ENCODE data around the gene PROM1. TPM values are rescaled to one million over a fixed set of nuclear protein-coding genes. Genes with fewer than 3 reads are reported as not detected.

Gene PROM1
- total and polyA plus RNA-seq, 9 of the 15 experiments (the other 6 are each of a cell fraction or from before 2014, with no cell fraction given), result 0.05 TPM; not detected in 8

DNA sequence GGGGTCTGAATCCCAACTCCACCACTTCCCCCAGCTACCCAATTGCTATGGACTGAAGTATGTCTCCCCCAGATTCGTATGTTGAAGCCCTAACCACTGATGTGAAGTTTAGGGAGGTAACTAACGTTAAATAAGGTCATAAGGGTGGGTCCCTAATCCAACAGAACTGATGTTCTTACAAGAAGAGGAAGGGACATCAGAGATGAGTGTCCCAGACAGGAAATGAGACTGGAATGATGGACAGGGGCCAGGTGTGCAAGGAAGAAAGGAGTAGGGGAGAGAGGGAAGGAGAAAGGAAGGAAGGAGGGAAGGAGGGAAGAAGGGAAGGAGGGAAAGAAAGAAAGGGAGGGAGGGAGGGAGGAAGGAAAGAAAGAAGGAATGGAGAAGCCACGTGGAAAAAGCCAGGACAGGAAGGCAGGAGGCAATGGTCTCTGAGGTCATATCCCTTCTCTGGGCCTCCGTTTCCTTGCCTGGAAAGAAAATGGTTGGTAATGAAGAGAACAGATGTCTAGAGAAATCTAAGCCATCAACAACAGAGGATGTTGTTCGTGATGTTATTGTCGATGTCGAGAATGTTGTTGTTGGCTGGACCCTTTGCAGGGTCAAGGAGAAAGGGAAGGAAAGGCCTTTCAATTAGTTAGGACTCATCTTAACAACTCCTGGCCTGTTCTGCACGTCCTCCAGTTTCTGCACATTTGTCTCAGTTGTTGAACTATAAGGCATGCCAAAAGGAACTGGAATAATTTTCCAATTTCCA is 61.8 kb downstream of the PROM1 start (continued):
- TF ChIP-seq, protein P1, sequence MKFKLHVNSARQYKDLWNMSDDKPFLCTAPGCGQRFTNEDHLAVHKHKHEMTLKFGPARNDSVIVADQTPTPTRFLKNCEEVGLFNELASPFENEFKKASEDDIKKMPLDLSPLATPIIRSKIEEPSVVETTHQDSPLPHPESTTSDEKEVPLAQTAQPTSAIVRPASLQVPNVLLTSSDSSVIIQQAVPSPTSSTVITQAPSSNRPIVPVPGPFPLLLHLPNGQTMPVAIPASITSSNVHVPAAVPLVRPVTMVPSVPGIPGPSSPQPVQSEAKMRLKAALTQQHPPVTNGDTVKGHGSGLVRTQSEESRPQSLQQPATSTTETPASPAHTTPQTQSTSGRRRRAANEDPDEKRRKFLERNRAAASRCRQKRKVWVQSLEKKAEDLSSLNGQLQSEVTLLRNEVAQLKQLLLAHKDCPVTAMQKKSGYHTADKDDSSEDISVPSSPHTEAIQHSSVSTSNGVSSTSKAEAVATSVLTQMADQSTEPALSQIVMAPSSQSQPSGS (CRISPR knock-in tag; IDR thresholded peaks at IDR 0.05), result no peak
- no peak for TF ChIP-seq KDM4B (IDR thresholded peaks at IDR 0.05; ENCODE audit: borderline replicate concordance in 2 of 2, low read depth in 1 of 2)
- TF ChIP-seq SAFB2 (IDR thresholded peaks at IDR 0.05; ENCODE audit: borderline replicate concordance, low read depth, low read length, severe bottlenecking), result no peak

- no peaks in the 10 kb centered on the region; the same call in 1 of the 2 replicates for H4K20me1 ChIP-seq (replicated peaks; ENCODE audit: control insufficient read depth, insufficient read depth, low read length)
- ChIA-PET POLR2A (interaction anchor here (0.6 kb wide), 1 partner anchor 10 kb away, joined by 3 read pairs; no protein-coding TSS in a partner anchor), CTCF (ENCODE audit: low intra/inter-chr PET ratio) (no interaction called here)
- H3K4me1 ChIP-seq (replicated peaks in 1 of 2; ENCODE audit: control insufficient read depth in 2 of 2, insufficient read depth in 2 of 2, low read length in 2 of 2), result no peaks in the 10 kb centered on the region
- H3K79me2 ChIP-seq (ENCODE audit: control insufficient read depth, insufficient read depth, low read length), result no peaks in the 10 kb centered on the region
- no peak overlapping the region for H3K9ac ChIP-seq (ENCODE audit: insufficient read depth in 1 of 2, low read depth in 2 of 2, low read length in 2 of 2)
- peaks cover 5 to 22% of the 10 kb centered on the region in 2 experiments; a peak in 4 of 5 replicates for H3K27me3 ChIP-seq (ENCODE audit: control insufficient read depth in 2 of 2, insufficient read depth in 2 of 2, low read length in 2 of 2)
- H3K36me3 ChIP-seq (ENCODE audit: control insufficient read depth, insufficient read depth, low read length), result no peaks in the 10 kb centered on the region
- in situ Hi-C loops (cut with MboI) (no loop called here), intact Hi-C loops (cut with micrococcal nuclease) (loop anchor here (10.0 kb wide), 1 partner anchor 565 kb away; no protein-coding TSS in a partner anchor)
- WGBS (ENCODE audit: insufficient coverage, low coverage, missing lambda C conversion rate), result 0% methylated on average over 3 of the region's 3 CpGs
- no peak overlapping the region for H2AFZ ChIP-seq (ENCODE audit: low read depth, low read length)
- BruUV-seq (replicated peaks), result no TSS peak
- no peak for ATAC-seq
- no peak overlapping the region for H3K4me2 ChIP-seq (ENCODE audit: insufficient read depth, low read length)
- H3K4me3 ChIP-seq, result no peak overlapping the region
- H3K27ac ChIP-seq (ENCODE audit: extremely low read depth, low read depth, low read length), result no peak overlapping the region
- no peaks in the 10 kb centered on the region for H3K9me1 ChIP-seq (ENCODE audit: control insufficient read depth, insufficient read depth, low read length)
- DNase-seq (ENCODE audit: extremely low read depth in 1 of 4, low spot score in 3 of 4), result no peak
- H3K9me3 ChIP-seq (replicated peaks; ENCODE audit: control insufficient read depth, insufficient read depth, low read depth, low read length), result no peaks in the 10 kb centered on the region
- FAIRE-seq, result no peak
- TF ChIP-seq, protein P2, sequence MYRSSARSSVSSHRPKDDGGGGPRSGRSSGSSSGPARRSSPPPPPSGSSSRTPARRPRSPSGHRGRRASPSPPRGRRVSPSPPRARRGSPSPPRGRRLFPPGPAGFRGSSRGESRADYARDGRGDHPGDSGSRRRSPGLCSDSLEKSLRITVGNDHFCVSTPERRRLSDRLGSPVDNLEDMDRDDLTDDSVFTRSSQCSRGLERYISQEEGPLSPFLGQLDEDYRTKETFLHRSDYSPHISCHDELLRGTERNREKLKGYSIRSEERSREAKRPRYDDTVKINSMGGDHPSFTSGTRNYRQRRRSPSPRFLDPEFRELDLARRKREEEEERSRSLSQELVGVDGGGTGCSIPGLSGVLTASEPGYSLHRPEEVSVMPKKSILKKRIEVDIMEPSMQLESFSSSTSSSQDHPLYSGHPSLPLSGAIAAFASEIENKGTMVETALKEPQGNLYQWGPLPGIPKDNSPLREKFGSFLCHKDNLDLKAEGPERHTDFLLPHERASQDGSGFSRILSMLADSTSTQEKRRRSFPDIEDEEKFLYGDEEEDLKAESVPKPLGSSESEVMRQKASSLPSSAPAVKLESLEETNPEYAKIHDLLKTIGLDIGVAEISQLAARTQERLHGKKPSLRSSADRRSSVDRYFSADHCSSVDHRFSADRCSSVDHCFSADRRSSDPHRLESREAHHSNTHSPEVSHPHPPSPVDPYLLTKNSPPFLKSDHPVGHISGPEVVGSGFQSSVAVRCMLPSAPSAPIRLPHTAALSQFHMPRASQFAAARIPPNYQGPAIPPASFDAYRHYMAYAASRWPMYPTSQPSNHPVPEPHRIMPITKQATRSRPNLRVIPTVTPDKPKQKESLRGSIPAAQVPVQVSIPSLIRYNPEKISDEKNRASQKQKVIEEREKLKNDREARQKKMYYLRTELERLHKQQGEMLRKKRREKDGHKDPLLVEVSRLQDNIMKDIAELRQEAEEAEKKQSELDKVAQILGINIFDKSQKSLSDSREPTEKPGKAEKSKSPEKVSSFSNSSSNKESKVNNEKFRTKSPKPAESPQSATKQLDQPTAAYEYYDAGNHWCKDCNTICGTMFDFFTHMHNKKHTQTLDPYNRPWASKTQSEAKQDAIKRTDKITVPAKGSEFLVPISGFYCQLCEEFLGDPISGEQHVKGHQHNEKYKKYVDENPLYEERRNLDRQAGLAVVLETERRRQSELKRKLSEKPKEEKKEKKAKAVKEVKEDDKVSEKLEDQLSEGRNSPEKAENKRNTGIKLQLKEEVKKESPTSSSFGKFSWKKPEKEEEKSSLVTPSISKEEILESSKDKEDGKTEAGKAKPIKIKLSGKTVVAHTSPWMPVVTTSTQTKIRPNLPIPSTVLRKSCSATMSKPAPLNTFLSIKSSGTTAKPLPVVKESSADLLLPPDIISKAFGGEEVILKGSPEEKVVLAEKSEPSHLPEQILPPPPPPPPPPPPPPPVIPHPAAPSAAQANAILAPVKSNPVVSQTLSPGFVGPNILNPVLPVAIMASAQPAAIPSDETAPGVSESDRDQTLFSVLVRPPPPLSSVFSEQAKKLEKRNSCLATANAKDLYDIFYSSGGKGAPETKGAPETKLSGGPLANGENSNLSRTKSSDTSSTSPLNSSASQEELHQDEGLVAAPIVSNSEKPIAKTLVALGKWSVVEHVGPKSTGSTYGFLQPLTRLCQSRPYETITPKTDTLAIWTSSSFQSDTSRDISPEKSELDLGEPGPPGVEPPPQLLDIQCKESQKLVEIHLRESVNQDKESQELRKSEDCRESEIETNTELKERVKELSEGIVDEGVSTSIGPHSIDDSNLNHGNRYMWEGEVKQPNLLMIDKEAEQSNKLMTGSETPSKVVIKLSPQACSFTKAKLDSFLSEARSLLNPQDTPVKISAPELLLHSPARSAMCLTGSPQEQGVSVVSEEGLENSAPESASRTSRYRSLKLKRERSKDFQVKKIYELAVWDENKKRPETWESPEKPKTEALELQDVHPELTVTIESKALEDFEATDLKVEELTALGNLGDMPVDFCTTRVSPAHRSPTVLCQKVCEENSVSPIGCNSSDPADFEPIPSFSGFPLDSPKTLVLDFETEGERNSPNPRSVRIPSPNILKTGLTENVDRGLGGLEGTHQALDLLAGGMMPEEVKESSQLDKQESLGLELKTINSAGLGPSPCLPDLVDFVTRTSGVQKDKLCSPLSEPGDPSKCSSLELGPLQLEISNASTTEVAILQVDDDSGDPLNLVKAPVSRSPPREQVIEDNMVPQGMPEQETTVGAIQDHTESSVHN (IDR thresholded peaks at IDR 0.05; ENCODE audit: borderline replicate concordance in 1 of 2, low read depth in 1 of 2), result no peak
- TF ChIP-seq MITF (IDR thresholded peaks at IDR 0.05) (no peak), MTA2 (IDR thresholded peaks at IDR 0.05; ENCODE audit: low read depth) (no peak), BRD4 (IDR thresholded peaks at IDR 0.05) (no peak), TFAM (CRISPR knock-in tag; conservative IDR thresholded peaks at IDR 0.05) (no peak)
Observed at GRCh38 chr4:16019649-16020048, 64.2 kb downstream of the PROM1 start.

All from K562 (cell line).